Amniotic epithelial cell (primary cell): ENCODE results near the gene PLXNA1.
A peak's percentile ranks its signal among the peaks of the same experiment; 100 is the strongest.

Source experiments
- DNase-seq: peaks from one replicate; pipeline ENCODE4 v3.0.0-alpha.2; 2010; ENCODE audit warnings: low read depth

Gene PLXNA1

DNA sequence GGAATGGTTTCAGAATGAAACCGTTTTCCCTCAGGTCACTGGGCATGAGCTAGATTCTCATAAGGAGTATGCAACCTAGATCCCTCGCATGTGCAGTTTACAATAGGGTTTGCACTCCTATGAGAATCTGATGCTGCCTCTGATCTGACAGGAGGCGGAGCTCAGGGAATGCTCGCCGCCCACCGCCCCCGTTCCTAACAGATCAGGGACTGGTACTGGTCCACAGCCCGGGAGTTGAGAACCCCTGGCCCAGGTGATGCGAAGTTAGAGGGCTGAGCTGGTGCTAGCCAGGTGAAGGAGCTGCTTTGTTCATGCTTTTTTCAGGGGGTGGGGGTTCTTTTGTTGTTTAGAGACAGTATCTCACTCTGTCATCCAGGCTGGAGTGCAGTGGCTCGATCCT lies 15.5 kb upstream of the PLXNA1 start:
- DNase-seq: no peak

GRCh38 chr3:126968391-126969390 lies 14.2 kb upstream of the PLXNA1 start:
- no peak for DNase-seq

GRCh38 chr3:126969586-126969985 lies 13.3 kb upstream of the PLXNA1 start:
- DNase-seq: peak; percentile 40

GRCh38 chr3:126970101-126970500 lies 12.8 kb upstream of the PLXNA1 start:
- no peak for DNase-seq

DNA sequence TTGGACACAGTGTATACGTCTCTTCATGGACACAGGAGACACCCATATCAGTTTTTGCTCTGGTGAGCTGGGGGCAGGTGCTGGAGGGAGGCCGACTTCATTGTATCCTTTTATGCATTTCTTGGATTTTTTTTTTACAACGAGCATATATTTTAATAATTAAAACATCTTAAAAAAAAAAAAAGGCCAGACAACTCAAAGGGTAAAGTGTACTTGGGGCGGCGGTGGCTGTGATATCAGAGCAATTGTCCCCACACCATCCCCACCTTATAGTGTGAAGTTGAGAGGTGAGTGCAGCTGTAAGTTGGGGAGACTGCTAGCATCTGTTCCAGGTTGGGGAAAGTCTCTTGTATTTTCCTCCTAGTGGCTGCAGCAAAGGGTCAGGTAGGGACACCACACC lies 12.0 kb upstream of the PLXNA1 start:
- no peak for DNase-seq

GRCh38 chr3:126971891-126972351 lies 11.0 kb upstream of the PLXNA1 start:
- peak; percentile 58 for DNase-seq

GRCh38 chr3:126972866-126973265 lies 10.0 kb upstream of the PLXNA1 start:
- no peak for DNase-seq

DNA sequence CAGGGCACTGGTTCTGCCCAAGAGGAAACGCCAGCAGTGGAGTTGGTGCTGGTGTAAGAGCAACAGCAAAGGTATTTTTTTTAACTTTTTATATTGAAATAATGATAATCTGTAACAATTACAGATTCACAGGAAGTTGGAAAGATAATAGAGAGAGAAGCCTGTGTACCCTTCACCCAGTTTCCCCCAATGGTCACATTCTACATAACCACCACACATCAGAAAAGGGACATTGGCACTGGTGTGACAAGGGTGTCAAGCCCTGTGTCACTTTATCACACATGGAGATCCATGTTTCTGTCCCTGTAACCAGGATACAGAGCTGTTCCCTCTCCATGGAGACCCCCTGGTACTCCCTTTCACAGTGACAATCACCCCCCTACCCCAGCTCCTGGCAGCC lies 9.1 kb upstream of the PLXNA1 start:
- no peak for DNase-seq

DNA sequence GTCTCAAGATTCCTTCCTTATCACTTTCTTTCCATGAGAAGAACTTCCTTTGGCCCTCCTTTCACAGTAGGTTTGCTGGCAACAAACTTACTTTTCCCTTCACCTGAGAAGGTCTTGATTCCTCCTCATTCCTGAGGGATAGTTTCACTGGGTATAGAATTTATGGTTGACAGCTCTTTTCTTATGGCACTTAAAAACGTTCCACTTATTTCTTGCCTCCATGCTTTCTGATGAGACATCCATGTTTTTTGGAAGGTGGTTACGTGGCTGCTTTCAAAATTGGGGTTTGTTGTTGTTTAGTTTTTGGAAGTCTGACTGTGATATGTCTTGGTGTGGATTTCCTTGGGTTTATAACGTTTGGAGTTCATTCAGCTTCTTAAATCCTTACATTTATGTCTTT lies 8.2 kb upstream of the PLXNA1 start:
- DNase-seq: no peak

DNA sequence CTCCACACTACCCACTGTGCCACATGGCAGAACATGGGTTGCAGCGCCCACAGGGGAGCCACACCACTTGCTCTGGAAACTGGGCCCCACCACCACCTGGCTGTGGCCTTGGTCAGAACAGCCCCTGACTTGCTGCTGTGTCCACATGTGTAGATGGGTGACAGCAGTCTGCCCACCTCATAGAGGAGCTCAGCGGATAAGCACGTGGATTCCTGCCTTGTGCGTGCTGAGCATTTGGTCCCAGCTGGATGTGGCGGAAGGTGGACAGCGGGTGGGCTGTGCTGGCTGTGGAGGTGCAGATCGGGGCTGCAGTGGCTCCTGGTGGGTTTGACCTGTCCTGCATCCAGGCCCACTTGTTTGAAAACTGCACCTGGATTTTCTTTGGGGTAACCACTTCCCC lies 6.0 kb upstream of the PLXNA1 start:
- DNase-seq: no peak

DNA sequence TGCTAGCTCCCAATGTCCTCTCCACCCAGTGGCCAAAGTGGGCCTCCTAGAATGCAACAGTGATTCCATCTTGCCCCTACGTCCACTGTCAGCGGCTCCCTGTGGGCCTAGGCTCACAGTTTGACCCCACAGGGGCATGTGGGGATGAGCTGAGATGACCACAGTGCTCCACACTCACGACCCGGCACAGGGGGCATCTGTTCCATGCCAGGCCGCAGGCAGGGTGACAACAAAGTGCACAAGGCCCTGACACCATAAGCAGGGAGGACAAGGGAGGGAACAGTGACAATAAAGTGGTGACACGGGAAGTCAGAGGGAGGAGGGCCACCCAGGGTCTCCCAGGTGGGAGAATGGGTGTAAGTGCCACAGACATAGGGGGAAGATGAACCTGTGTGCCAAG lies 5.1 kb upstream of the PLXNA1 start:
- DNase-seq: no peak

DNA sequence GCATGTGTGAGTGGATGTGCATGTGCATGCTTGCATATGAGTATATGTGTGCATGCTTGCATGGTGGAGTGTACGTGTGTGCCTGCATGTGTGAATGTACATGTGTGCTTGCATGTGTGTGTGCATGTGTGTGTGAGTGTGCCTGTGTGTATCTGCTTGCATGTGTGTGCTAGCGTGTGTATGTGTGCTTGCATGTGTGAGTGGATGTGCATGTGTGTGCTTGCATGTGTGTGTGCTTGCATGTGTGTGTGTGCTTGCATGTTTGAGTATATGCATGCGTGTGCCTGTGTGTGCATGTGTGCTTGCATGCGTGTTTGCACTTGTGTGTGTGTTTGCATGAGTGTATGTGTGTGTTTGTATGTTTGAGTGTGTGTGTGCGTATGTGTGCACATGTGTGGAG lies 4.6 kb upstream of the PLXNA1 start:
- no peak for DNase-seq

DNA sequence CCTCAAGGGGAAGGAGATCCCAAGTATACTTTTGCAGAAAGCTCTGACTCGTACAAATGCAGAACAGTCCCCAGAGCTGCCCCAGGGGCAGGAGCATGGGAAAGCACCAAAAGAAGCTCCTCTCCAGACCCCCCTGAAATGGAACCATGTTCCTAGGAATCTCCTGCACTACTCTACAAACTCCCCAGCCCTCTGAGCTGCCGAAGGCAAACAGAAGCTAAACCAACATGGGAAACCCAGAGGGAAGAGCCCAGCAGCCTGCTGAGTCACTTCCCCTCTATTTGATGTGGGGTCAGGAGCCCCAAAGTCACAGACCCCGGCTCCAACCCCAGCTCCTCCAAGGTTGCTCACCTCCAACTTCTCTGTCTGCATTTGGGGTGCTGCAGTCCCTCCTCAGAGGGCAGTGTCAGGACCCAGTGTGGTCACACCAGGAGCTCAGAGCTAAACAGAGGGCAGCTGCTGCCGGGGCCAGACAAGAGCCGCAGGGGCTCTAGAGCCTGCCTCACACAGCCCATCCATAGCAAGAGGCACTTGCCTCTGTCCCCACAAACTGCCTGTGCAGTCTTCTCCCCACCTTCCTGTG lies 3.8 kb upstream of the PLXNA1 start:
- DNase-seq: no peak

- DNase-seq: no peak
Measured at GRCh38 chr3:126980266-126980811, 2.6 kb upstream of the PLXNA1 start.

- no peak for DNase-seq
Measured at GRCh38 chr3:126982126-126982470, 817 bp upstream of the PLXNA1 start.

DNA sequence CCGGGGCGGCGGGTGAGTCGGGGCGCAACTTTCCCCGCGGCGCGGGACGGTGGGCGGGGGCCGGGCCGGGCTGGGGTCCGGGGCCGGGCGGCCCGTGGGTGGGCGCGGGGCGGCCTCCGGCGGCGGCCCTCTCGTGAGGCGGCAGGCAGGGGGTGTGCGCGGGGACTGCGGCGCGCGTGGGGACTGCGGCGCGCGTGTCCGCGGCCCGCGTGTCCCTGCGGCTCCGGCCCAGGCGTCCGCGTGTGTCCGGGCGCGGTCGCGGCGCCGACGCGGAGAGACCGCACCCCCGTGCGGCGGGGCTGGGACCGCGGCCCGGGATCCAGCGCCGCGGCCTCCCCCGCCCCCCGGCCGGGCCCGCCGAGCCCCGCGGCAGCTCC lies 349 bp downstream of the PLXNA1 start:
- no peak for DNase-seq

GRCh38 chr3:126983653-126984390 lies 907 bp downstream of the PLXNA1 start:
- DNase-seq: peak; percentile 31

- no peak for DNase-seq
Measured at GRCh38 chr3:126984391-126985131, 1.6 kb downstream of the PLXNA1 start.

GRCh38 chr3:126985132-126985985 lies 2.4 kb downstream of the PLXNA1 start:
- DNase-seq: no peak

- DNase-seq: peak; percentile 36
Measured at GRCh38 chr3:126986001-126986400, 3.1 kb downstream of the PLXNA1 start.

DNA sequence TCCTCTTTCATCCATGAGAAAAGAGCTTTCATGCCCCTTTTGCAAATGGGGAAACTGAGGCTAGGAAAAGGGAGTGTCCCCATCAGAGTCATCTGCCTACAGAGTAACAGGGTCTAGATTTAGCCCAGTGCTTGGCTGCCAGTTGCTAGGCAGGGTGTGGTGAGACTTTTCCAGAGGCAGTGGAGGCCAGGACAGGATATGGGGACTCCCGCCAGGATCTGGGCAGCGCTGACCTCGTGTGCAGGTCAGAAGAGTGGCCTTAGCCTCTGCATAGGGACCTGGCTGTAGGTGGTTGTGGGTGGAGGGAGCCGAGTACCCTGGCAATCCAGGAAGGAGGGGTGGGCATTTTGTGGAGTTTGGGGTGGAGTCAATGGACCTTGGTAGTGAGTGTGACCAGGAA lies 4.2 kb downstream of the PLXNA1 start:
- no peak for DNase-seq
